GM18519 (cell line): ENCODE measurements around the gene SLC12A3.
"Not testable (repeated sequence)": the region's sequence is repeated elsewhere in the genome, so short reads cannot be mapped to it uniquely, and the experiment has no call there.

Source experiments
- ATAC-seq: cut with Tn5 transposase; IDR thresholded peaks from one replicate; pipeline ENCODE4 v1.9.1; 2021; ENCODE audit warnings: mild to moderate bottlenecking, moderate library complexity; ENCODE audit not compliant: unreplicated experiment, low FRiP score

SLC12A3 gene

GRCh38 chr16:56866955-56867830 lies 2.2 kb downstream of the SLC12A3 start:
- ATAC-seq: no peak

GRCh38 chr16:56868175-56868574 lies 3.2 kb downstream of the SLC12A3 start:
- no peak for ATAC-seq

- not testable (repeated sequence) for ATAC-seq
These were observed 3.8 kb downstream of the SLC12A3 start for GRCh38 chr16:56868766-56869165.

- no peak for ATAC-seq
These were observed 4.7 kb downstream of the SLC12A3 start for GRCh38 chr16:56869513-56870275.

- no peak for ATAC-seq
These were observed 5.4 kb downstream of the SLC12A3 start for GRCh38 chr16:56870276-56870888.

GRCh38 chr16:56871172-56871593 lies 6.2 kb downstream of the SLC12A3 start:
- ATAC-seq: no peak

GRCh38 chr16:56872863-56873391 lies 7.9 kb downstream of the SLC12A3 start:
- no peak for ATAC-seq

GRCh38 chr16:56874800-56875199 lies 9.8 kb downstream of the SLC12A3 start:
- ATAC-seq: no peak

GRCh38 chr16:56876048-56876447 lies 11.0 kb downstream of the SLC12A3 start:
- ATAC-seq: no peak

- no peak for ATAC-seq
These were observed 12.6 kb downstream of the SLC12A3 start for GRCh38 chr16:56877486-56878182.

GRCh38 chr16:56878282-56878854 lies 13.4 kb downstream of the SLC12A3 start:
- ATAC-seq: no peak

GRCh38 chr16:56879276-56879675 lies 14.3 kb downstream of the SLC12A3 start:
- ATAC-seq: no peak

GRCh38 chr16:56880176-56880575 lies 15.2 kb downstream of the SLC12A3 start:
- no peak for ATAC-seq

- no peak for ATAC-seq
These were observed 15.7 kb downstream of the SLC12A3 start for GRCh38 chr16:56880685-56881084.

GRCh38 chr16:56882077-56882800 lies 17.2 kb downstream of the SLC12A3 start:
- no peak for ATAC-seq

GRCh38 chr16:56883586-56883985 lies 18.6 kb downstream of the SLC12A3 start:
- no peak for ATAC-seq

- no peak for ATAC-seq
These were observed 19.1 kb downstream of the SLC12A3 start for GRCh38 chr16:56884026-56884582.

GRCh38 chr16:56884929-56885328 lies 19.9 kb downstream of the SLC12A3 start:
- ATAC-seq: not testable (repeated sequence)
